GM10248 (cell line): Measurements from ENCODE around the gene SLC13A2.
"Not testable (repeated sequence)": the region's sequence is repeated elsewhere in the genome, so short reads cannot be mapped to it uniquely, and the experiment has no call there.

Experiments used
- CTCF ChIA-PET: fragments of 300-600 bp; sonication (Branson Sonifier 250); formaldehyde crosslinking; extraction: SDS; loops from one replicate; lab custom pipeline; 2021; ENCODE audit warnings: antibody characterized with exemption; lab: Yijun Ruan, JAX
- POLR2A ChIA-PET: fragments of 350-650 bp; sonication (Branson Sonifier 250); formaldehyde crosslinking; extraction: SDS; loops from one replicate; lab custom pipeline; 2020; ENCODE audit warnings: antibody characterized with exemption; lab: Yijun Ruan, JAX
- DNase-seq: peaks from one replicate; pipeline ENCODE4 v3.0.0; 2012; ENCODE audit errors: extremely low spot score
- TF ChIP-seq, protein P1 (sequence below): IDR thresholded peaks from 2 replicates; pipeline ENCODE4 v1.5.1; 2012; ENCODE audit warnings: mild to moderate bottlenecking, low read depth; ENCODE audit errors: extremely low read depth, missing control alignments, control extremely low read depth

The SLC13A2 gene, protein sequence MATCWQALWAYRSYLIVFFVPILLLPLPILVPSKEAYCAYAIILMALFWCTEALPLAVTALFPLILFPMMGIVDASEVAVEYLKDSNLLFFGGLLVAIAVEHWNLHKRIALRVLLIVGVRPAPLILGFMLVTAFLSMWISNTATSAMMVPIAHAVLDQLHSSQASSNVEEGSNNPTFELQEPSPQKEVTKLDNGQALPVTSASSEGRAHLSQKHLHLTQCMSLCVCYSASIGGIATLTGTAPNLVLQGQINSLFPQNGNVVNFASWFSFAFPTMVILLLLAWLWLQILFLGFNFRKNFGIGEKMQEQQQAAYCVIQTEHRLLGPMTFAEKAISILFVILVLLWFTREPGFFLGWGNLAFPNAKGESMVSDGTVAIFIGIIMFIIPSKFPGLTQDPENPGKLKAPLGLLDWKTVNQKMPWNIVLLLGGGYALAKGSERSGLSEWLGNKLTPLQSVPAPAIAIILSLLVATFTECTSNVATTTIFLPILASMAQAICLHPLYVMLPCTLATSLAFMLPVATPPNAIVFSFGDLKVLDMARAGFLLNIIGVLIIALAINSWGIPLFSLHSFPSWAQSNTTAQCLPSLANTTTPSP

DNA sequence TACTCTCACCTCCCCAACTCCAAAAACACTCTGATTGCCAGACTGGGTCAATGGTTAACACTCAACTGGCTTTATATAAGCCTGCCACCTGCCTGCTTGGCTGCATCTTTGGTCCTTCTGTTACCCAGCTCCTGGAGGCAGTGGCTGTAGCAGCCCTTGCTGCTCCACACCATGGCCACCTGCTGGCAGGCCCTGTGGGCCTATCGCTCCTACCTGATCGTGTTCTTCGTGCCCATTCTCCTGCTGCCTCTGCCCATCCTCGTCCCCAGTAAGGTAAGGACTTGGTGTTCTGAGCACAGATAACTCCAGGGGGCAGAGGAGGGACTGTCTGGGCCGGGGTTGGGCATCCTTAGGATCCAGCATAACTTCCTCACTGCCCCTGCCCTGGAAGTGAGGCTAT, at the start of gene SLC13A2:
TSS of gene SLC13A2 (plus strand) at position 103 of the 400 bp plus-strand sequence. CDS start at position 172, 69 bp downstream.
- ChIA-PET POLR2A (no interaction called here), CTCF (interaction anchor here (1.1 to 1.4 kb wide), 2 partner anchors 22 kb away, joined by 3 read pairs; no protein-coding TSS in a partner anchor)
- no peak for DNase-seq
- TF ChIP-seq, protein P1, sequence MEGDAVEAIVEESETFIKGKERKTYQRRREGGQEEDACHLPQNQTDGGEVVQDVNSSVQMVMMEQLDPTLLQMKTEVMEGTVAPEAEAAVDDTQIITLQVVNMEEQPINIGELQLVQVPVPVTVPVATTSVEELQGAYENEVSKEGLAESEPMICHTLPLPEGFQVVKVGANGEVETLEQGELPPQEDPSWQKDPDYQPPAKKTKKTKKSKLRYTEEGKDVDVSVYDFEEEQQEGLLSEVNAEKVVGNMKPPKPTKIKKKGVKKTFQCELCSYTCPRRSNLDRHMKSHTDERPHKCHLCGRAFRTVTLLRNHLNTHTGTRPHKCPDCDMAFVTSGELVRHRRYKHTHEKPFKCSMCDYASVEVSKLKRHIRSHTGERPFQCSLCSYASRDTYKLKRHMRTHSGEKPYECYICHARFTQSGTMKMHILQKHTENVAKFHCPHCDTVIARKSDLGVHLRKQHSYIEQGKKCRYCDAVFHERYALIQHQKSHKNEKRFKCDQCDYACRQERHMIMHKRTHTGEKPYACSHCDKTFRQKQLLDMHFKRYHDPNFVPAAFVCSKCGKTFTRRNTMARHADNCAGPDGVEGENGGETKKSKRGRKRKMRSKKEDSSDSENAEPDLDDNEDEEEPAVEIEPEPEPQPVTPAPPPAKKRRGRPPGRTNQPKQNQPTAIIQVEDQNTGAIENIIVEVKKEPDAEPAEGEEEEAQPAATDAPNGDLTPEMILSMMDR: no peak

DNA sequence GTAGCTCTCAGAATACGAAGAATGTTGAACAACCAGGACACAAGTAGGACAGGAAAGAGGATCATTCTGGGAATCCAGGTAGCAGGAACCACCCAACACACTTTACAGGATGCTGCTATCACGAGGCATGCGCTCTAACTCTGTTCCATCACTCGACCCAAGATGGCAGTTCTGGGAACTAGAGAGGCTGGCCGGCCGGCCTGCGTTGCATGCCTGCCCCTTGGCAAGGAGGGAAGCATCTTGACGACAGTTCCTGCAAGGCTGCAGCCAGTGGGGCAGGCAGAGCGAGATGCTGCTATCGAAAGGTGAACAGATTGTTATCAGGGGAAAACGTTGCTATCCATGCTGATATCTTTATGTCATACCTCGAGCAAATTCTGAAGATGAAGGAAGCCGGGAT, 48.2 kb upstream of the SLC13A2 start:
- TF ChIP-seq, protein P1: no peak
- POLR2A ChIA-PET: interaction anchor here (0.6 kb wide), 1 partner anchor 620 kb away, joined by 5 read pairs; no protein-coding TSS in a partner anchor
- no peak for DNase-seq
- CTCF ChIA-PET: interaction anchor here (2.4 kb wide), 1 partner anchor 8 kb away, joined by 14 read pairs; no protein-coding TSS in a partner anchor

DNA sequence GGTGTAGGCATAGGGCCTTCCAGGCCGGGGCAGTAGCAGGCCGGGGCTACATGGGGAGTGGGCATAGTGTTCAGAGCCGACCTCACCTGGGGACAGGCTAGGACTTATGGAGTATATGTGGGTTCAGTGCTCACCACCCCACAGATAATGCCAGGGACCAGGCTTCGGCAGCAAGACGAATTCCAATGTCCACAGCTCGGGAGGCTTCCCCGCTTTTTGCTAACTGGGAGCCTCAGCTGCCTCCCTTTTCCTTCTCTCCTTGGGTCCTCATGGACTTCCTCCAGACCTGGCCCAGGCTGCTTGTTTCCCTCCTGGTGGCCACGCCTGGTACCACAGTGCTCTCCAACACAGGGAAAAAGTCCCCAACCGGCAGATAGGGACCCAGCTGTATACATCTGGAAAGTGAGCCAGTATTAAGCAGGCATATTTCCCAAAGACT, 47.3 kb upstream of the SLC13A2 start:
- TF ChIP-seq, protein P1: no peak
- ChIA-PET CTCF (interaction anchor here (2.4 kb wide), 1 partner anchor 9 kb away, joined by 14 read pairs; no protein-coding TSS in a partner anchor), POLR2A (no interaction called here)
- DNase-seq: no peak

DNA sequence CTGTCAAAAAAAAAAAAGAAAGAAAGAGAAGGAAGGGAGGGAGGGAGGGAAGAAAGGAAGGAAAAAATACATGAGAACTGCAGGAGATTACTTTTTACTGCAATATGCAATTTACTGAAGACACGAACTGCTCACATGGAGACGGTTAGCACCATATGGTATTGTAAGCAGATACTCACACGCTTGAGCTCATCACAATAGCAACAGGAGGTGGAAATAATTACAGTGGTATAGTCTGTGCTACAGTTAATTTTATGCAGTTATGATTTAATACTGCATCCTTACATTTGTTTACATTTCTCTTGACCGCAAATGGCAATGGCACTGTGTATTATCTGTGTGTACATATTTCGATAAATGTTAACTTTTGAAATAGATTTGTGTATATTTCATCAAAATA, 46.1 kb upstream of the SLC13A2 start:
- TF ChIP-seq, protein P1: no peak
- CTCF ChIA-PET: interaction anchor here (2.4 kb wide), 1 partner anchor 10 kb away, joined by 14 read pairs; no protein-coding TSS in a partner anchor
- DNase-seq: no peak
- POLR2A ChIA-PET: no interaction called here

DNA sequence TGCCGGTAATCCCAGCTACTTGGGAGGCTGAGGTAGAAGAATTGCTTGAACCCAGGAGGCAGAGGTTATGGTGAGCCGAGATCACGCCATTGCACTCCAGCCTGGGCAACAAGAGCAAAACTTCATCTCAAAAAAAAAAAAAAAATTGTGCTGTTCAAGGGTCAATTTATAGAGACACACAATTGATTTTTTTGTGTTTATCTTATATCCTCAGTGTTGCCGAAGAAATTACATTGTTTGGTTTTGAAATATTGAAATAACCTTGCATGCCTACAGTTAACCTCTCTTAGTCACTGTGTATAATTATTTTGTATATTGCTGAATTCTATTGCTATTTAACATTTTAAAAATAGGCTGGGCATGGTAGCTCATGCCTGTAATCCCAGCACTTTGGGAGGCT, 45.5 kb upstream of the SLC13A2 start:
- DNase-seq, POLR2A ChIA-PET: not testable (repeated sequence)
- CTCF ChIA-PET: interaction anchor here (2.8 kb wide), 1 partner anchor 12 kb away, joined by 13 read pairs; no protein-coding TSS in a partner anchor

DNA sequence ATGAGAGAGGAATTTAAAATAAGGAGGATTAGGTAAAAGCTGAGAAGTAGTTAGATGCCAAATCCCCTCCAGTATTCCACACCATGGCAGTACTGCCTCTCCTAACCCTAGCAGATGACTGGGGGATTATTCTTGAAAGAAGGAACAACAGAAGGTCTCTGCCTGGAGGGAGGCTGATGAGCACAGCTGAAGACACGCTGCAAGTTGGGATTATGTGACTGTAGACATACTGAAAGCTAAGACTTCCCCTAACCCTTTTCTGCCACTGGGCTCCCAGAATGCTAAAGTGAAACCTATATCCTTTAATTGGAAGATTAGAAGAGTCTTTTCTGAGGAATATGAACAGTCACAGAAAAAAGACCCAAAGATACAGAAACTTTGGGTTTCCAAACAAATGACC, 39.7 kb upstream of the SLC13A2 start:
- TF ChIP-seq, protein P1: no peak
- ChIA-PET POLR2A (no interaction called here), CTCF (no interaction called here)
- no peak for DNase-seq

DNA sequence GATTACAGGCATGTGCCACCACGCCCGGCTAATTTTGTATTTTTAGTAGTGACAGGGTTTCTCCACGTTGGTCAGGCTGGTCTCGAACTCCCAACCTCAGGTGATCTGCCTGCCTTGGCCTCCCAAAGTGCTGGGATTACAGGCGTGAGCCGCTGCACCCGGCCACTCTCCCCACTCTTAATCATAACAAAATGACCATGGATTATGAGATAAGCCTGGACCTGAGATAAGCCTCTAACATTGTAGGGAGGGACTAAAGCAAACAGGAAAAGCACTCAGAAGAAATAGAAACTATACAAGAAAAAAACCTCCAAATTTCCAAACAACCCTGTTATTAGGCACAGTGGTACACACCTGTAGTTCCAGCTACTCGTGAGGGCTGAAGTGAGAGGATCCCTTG, 39.1 kb upstream of the SLC13A2 start:
- DNase-seq, POLR2A ChIA-PET: not testable (repeated sequence)
- CTCF ChIA-PET: interaction anchor here (2.0 kb wide), 1 partner anchor 18 kb away, joined by 8 read pairs; no protein-coding TSS in a partner anchor
